MCF 10A (cell line): ENCODE measurements around the gene ADORA1. TPM values are rescaled to one million over a fixed set of nuclear protein-coding genes. Genes with fewer than 3 reads are reported as not detected.
A peak's percentile ranks its signal among the peaks of the same experiment; 100 is the strongest.

Experiments used
- BruUV-seq: library from RNA; stranded (reverse); fragments of 400-500 nt; replicated peaks from 2 replicates; lab custom pipeline; 2021; lab: Mats Ljungman, UMichigan
- CTCF ChIA-PET: fragments of 300-600 bp; sonication (Branson Sonifier 250); formaldehyde crosslinking; extraction: SDS; loops from one replicate; lab custom pipeline; 2021; ENCODE audit warnings: antibody characterized with exemption, inconsistent platforms; lab: Yijun Ruan, JAX
- POLR2A ChIA-PET: fragments of 300-600, 350-650 bp; sonication (Branson Sonifier 250); formaldehyde crosslinking; extraction: SDS; loops from one replicate; lab custom pipeline; 2020; ENCODE audit warnings: antibody characterized with exemption, inconsistent platforms; lab: Yijun Ruan, JAX
- DNase-seq: peaks from one replicate; pipeline ENCODE4 v3.0.0-alpha.2; 2018; ENCODE audit not compliant: unreplicated experiment
- H3K27ac Mint-ChIP-seq: one replicate; pipeline ENCODE4 v1.8.0; 2022; ENCODE audit warnings: mild to moderate bottlenecking, low read depth, mixed read lengths; ENCODE audit not compliant: unreplicated experiment
- H3K27me3 Mint-ChIP-seq: one replicate; pipeline ENCODE4 v1.8.0; 2022; ENCODE audit warnings: mixed read lengths; ENCODE audit not compliant: insufficient read depth, unreplicated experiment
- H3K36me3 Mint-ChIP-seq: one replicate; pipeline ENCODE4 v1.8.0; 2022; ENCODE audit warnings: mild to moderate bottlenecking, moderate library complexity, mixed read lengths; ENCODE audit not compliant: insufficient read depth, unreplicated experiment
- H3K4me1 Mint-ChIP-seq: one replicate; pipeline ENCODE4 v1.8.0; 2022; ENCODE audit warnings: mixed read lengths; ENCODE audit not compliant: insufficient read depth, unreplicated experiment
- H3K4me3 Mint-ChIP-seq: one replicate; pipeline ENCODE4 v1.8.0; 2022; ENCODE audit warnings: mild to moderate bottlenecking, moderate library complexity, mixed read lengths; ENCODE audit not compliant: unreplicated experiment
- H3K9me3 Mint-ChIP-seq: one replicate; pipeline ENCODE4 v1.8.0; 2022; ENCODE audit warnings: mixed read lengths; ENCODE audit not compliant: unreplicated experiment
- intact Hi-C: fragments of 100-400 bp; cut with micrococcal nuclease; formaldehyde crosslinking; loops from 2 replicates; pipeline ENCODE4 v1.14.1; 2022
- total RNA-seq: library from RNA; stranded (reverse); gene quantifications from 2 replicates; pipeline ENCODE4 v1.2.3, GENCODE V29; 2022
- TF ChIP-seq, protein P1 (sequence below): fragments of 200-600 bp; IDR thresholded peaks from one replicate; pipeline ENCODE4 v1.8.0; 2022; ENCODE audit warnings: antibody characterized with exemption, mild to moderate bottlenecking; ENCODE audit not compliant: unreplicated experiment

The ADORA1 gene
- total RNA-seq, 1 experiment from 2014 or later = 0.26 TPM

DNA sequence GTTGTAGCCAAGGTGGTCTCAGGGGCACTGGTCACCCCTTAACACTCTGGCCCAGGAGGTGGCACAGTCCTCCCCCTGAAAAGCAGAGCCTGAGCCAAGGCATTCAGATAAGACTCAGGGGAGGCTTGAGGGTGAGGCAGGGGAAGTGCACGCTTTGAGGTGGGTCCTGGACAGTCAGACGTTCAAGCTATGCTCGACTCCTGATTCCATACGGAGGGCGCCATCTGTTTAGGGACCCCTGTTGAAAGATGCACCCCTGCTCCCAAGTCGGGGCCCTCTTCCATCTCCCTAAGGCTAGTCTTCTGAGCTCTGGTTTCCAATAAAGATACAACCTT is 71.9 kb downstream of the ADORA1 start:
- CTCF ChIA-PET = interaction anchor here (0.6 to 8.0 kb wide), 13 partner anchors 12 to 159 kb away, joined by 3 to 62 read pairs (median 5); no protein-coding TSS in a partner anchor
- no peak for DNase-seq
- Mint-ChIP-seq H3K27ac (peak overlapping the region; percentile 7), H3K9me3 (peaks cover 6% of the 10 kb centered on the region), H3K4me1 (peaks cover 22% of the 10 kb centered on the region), H3K4me3 (no peak overlapping the region), H3K27me3 (no peaks in the 10 kb centered on the region), H3K36me3 (no peaks in the 10 kb centered on the region)
- intact Hi-C loops = no loop called here
- POLR2A ChIA-PET = interaction anchor here (0.8 to 2.1 kb wide), 7 partner anchors 12 to 160 kb away, joined by 3 to 10 read pairs (median 3); partner anchors contain the start of gene CHI3L1
- BruUV-seq = no TSS peak
- TF ChIP-seq, protein P1, sequence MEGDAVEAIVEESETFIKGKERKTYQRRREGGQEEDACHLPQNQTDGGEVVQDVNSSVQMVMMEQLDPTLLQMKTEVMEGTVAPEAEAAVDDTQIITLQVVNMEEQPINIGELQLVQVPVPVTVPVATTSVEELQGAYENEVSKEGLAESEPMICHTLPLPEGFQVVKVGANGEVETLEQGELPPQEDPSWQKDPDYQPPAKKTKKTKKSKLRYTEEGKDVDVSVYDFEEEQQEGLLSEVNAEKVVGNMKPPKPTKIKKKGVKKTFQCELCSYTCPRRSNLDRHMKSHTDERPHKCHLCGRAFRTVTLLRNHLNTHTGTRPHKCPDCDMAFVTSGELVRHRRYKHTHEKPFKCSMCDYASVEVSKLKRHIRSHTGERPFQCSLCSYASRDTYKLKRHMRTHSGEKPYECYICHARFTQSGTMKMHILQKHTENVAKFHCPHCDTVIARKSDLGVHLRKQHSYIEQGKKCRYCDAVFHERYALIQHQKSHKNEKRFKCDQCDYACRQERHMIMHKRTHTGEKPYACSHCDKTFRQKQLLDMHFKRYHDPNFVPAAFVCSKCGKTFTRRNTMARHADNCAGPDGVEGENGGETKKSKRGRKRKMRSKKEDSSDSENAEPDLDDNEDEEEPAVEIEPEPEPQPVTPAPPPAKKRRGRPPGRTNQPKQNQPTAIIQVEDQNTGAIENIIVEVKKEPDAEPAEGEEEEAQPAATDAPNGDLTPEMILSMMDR = no peak

GRCh38 chr1:203199816-203200571 is 72.5 kb downstream of the ADORA1 start:
- ChIA-PET CTCF (interaction anchor here (0.5 to 8.0 kb wide), 18 partner anchors 12 to 160 kb away, joined by 3 to 62 read pairs (median 4); no protein-coding TSS in a partner anchor), POLR2A (interaction anchor here (0.7 to 2.1 kb wide), 9 partner anchors 9 to 160 kb away, joined by 3 to 10 read pairs (median 4); partner anchors contain the start of gene CHI3L1)
- Mint-ChIP-seq H3K9me3 (peaks cover 6% of the 10 kb centered on the region), H3K4me1 (peaks cover 22% of the 10 kb centered on the region), H3K27ac (peak overlapping the region; percentile 7), H3K27me3 (no peaks in the 10 kb centered on the region), H3K36me3 (no peaks in the 10 kb centered on the region), H3K4me3 (no peak overlapping the region)
- intact Hi-C loops = no loop called here
- TF ChIP-seq, protein P1 = no peak
- no TSS peak for BruUV-seq
- DNase-seq = peak; percentile 99

- Mint-ChIP-seq H3K27me3 (no peaks in the 10 kb centered on the region), H3K27ac (no peak overlapping the region), H3K36me3 (no peaks in the 10 kb centered on the region), H3K9me3 (peaks cover 6% of the 10 kb centered on the region), H3K4me1 (peaks cover 22% of the 10 kb centered on the region), H3K4me3 (no peak overlapping the region)
- intact Hi-C loops = no loop called here
- DNase-seq = no peak
- TF ChIP-seq, protein P1 = no peak
- CTCF ChIA-PET = interaction anchor here (0.5 to 8.0 kb wide), 10 partner anchors 11 to 199 kb away, joined by 3 to 62 read pairs (median 8); no protein-coding TSS in a partner anchor
- POLR2A ChIA-PET = interaction anchor here (0.7 to 2.1 kb wide), 3 partner anchors 14 to 66 kb away, joined by 4 to 10 read pairs (median 10); partner anchors contain the start of gene CHI3L1
- no TSS peak for BruUV-seq
Measured at GRCh38 chr1:203200916-203201315, 73.4 kb downstream of the ADORA1 start.

GRCh38 chr1:203201516-203202205 is 74.1 kb downstream of the ADORA1 start:
- ChIA-PET CTCF (interaction anchor here (0.9 to 8.0 kb wide), 8 partner anchors 12 to 163 kb away, joined by 3 to 69 read pairs (median 34); no protein-coding TSS in a partner anchor), POLR2A (no interaction called here)
- no TSS peak for BruUV-seq
- no peak overlapping the region for H3K27ac Mint-ChIP-seq
- peaks cover 6% of the 10 kb centered on the region for H3K9me3 Mint-ChIP-seq
- H3K36me3 Mint-ChIP-seq = no peaks in the 10 kb centered on the region
- TF ChIP-seq, protein P1 = no peak
- no peak for DNase-seq
- intact Hi-C loops = no loop called here
- H3K4me1 Mint-ChIP-seq = peaks cover 22% of the 10 kb centered on the region
- no peaks in the 10 kb centered on the region for H3K27me3 Mint-ChIP-seq
- no peak overlapping the region for H3K4me3 Mint-ChIP-seq
